ENCODE measurements around the gene RASAL2.
"Not testable (repeated sequence)": the region's sequence is repeated elsewhere in the genome, so short reads cannot be mapped to it uniquely, and the experiment has no call there.

RASAL2 gene

DNA sequence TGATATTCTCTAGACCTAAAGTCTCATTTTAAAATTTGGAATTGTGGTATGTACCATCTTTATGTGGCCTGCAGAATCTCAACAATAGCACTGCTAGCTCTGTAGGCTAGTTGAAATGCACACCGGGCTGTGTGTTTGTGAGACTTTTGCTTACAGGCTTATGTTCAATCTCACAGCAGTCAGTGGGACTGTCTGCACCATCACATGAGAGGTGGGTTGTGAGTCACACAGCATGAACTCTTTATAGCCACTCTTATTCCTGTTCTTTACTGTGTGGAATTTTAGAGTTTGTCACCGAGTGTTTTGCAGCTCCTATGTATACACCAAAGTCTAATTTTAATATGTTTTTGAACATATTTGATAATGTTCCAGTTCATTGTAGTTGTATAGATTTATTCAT lies 74.6 kb downstream of the RASAL2 start:
- DNase-seq = no peak

DNA sequence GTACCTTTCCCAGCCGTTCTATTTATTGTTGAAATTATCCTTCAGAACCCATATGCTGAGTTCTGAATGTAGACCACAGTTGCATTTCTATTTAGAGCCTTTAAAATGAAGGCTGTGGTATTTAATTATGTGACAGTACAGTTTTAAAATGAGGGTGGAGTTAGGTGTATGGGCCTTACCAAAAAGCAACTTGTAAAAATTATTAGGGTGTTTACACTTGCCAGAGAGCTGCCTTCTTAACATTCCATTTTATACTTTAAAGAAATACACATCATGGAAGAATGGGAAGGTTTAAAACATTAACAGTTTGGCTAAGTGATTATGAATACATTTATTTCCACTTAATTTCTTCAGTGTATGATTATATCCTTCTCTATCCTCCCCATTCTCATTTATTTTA lies 75.7 kb downstream of the RASAL2 start:
- no peak for DNase-seq

DNA sequence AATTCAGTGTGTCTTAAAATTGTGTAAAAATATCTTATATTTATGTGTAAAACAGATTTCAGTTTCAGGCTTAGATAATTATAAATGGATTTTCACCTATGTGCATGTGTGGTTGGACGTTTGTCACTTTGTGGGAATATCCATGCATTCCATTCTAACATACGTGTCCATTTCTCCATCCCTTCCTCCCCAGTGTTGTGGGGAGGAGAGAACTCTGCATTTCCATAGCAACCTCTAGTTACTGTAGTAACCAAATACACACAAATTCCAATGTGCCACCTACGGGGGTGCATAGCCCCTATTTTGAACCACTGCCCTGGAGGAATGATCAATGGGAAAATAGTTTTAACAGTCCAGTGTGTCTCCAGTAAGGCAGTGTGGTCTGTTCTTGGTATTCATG lies 79.0 kb downstream of the RASAL2 start:
- DNase-seq = no peak

DNA sequence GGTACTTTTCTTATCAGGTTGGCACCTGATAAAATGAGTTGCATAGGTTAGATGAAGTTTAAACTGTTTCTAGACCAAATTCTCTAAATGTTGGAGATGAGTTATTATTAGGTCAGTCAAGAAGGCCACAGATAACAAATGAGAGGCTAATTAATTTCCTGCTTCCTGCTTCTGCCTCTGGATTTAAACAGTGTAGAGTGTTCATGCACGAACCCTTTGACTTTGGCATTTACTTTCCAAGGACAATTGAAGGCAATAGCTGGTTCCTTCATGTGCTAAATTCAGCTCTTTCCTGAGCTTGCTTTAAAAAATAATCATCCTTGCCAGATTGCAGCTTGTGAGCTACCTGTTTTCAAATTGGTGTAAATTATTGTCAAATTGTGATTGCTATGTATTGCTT lies 80.6 kb downstream of the RASAL2 start:
- no peak for DNase-seq

DNA sequence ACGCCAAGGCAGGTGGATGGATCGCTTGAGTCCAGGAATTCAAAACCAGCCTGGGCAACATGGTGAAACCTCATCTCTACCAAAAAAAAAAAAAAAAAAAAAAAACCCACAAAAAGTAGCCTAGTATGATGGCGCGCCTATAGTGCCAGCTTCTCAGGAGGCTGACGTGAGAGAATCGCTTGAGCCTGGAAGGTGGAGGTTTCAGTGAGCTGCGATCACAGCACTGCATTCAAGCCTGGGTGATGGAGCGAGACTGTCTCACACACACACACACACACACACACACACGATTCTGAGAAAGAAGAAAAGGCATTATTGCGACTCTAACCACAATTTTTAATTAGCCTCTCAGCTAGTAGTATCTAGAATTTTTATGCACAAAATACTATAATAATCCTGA lies 86.5 kb downstream of the RASAL2 start:
- no peak for DNase-seq

DNA sequence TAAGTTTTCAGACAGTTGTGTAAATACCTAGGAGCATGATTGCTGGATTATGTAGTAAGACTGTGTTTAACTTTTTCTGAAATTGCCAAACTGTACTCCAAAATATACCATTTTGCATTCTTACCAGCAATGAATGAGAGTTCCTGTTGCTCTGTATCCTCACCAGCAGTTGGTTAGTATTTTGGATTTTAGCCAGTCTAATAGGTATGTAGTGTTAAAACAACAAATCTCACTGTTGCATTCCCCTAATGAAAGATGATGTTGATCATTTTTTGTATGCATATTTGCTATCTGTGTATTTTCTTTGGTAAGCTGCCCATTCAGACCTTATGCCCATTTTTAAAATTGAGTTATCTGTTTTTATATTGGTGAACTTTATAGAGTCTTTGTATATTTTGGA lies 89.9 kb downstream of the RASAL2 start:
- DNase-seq = no peak

DNA sequence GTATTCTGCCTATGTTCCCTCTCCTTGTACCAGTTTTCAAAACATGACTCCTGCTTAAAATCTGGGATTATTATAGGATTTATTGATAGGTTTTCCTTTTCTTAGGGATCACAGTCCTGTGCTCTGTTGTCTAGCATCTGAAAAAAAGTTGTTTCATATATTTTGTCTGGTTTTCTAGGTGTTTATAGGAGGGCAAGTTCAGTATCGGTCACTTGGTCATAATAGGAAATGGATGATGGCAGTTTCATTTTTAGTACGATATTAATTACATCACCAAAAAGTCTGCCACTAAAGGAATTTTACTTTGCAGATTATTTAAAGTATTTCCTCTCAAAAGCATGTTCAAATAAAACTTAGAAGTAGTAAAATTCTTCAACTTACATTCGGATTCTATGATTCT lies 94.4 kb downstream of the RASAL2 start:
- DNase-seq = no peak

DNA sequence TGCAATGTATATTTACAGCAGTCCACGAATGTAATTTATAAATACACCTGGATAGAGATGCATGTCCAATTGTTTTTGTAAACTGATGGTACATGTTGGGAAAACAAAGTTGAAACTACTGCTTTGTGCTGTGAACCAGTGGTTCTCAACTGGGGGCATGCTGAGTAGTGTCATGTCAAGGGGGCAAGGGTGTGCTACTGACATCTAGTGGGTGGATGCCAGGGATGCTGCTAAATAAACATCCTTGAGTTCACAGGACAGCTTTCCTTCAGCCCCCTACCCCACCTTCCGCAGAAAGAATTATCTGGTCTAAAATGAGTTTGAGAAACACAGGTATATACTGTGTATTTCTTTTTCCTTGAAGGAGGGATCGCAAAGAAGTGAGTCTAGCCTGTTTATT lies 95.9 kb downstream of the RASAL2 start:
- DNase-seq = peak in 1 of 2 experiments; percentile 54

DNA sequence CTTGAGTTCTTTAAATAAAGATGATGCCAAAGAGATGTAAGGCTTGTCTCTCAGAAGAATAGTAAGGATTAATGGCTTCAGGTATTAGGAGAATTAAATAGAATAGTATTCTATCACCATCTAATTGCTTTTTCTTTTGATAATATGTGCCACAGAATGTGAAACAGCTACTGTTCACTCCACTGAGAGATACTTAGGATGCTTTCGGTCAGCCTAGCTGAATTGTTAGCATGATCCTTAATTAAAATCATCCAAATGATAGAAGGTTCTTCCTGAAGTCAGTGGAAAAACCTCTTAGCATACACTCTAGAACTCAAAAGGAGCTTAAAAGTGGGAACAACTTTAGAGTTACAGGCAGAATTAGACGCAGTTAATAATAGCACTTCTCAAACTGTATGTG lies 97.0 kb downstream of the RASAL2 start:
- no peak for DNase-seq

DNA sequence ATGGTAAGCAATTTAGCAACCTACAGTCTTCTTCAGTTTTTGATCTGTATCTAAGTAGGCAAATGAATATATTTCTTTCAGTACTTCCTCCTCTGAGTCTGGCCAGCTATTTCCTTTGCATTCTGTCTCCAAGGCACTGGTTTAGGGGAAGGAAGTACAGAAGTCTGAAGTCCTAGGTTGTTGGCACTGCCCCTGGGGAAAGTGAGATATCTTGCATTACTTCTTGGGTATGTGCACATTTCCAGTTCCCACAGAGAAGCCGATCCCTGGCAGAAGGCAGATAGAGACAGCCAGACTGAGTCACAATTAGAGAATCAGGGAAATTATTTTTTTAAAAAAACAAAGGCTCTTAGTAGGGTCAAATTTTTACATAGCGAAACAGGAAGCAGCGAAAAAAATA lies 98.8 kb downstream of the RASAL2 start:
- peak in 1 of 2 experiments; percentile 21 for DNase-seq

DNA sequence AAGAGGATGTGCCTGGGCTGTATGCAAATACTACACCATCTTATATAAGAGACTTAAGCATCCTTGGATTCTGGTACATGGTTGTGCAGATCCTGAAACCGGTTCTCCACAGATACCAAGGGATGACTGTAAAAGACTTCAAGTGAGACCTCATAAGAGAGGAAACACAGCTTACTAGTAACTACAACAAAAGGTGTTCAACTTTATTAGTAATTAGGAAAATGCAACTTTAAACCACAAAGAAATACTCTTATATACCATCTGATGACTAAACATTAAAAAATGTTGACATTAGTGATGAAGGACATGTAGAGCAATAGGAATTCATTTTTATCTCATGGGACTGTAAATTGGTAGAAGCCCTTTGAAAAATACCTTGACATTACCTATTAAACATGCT lies 102.7 kb downstream of the RASAL2 start:
- no peak for DNase-seq

DNA sequence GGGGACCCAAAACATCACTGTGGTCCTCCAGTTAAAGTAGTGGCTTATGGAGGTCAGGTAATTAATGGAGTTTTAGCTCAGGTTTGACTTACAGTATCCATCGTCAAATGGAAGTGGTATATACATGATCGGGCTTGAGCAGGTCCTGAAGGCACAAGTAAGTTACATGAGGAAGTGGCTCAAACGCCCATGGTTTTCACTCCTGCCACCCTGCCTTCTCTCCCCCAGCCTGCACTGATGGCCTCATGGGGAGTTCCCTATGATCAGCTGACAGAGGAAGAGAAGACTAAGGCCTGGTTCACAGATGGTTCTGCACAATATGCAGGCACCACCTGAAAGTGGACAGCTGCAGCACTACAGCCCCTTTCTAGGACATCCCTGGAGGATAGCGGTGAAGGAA lies 108.2 kb downstream of the RASAL2 start:
- DNase-seq = not testable (repeated sequence)

DNA sequence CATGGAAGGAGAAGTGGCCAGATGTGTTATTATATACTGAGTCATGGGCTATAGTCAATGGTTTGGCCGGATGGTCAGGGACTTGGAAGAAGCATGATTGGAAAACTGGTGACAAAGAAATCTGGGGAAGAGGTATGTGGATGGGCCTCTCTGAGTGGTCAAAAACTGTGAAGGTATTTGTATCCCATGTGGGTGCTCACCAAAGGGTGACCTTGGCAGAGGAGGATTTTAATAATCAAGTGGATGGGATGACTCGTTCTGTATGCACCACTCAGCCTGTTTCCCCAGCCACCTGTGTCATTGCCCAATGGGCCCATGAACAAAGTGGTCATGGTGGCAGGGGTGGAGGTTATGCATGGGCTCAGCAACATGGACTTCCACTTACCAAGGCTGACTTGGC lies 108.6 kb downstream of the RASAL2 start:
- DNase-seq = not testable (repeated sequence)

DNA sequence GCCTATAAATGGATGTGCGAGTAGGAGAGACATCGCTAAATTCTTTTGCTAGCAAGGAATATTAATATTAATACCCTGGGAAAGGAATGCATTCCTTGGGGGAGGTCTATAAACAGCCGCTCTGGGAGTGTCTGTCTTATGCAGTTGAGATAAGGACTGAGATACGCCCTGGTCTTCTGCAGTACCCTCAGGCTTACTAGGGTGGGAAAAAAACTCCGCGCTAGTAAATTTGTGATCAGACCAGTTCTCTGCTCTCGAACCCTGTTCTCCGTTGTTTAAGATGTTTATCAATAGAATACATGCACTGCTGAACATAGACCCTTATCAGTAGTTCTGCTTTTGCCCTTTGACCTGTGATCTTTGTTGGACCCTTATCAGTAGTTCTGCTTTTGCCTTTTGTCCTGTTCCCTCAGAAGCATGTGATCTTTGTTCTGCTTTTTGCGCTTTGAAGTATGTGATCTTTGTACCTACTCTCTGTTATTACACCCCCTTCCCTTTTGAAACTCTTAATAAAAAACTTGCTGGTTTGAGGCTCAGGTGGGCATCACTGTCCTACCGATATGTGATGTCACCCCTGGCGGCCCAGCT lies 114.5 kb downstream of the RASAL2 start:
- DNase-seq = not testable (repeated sequence)

DNA sequence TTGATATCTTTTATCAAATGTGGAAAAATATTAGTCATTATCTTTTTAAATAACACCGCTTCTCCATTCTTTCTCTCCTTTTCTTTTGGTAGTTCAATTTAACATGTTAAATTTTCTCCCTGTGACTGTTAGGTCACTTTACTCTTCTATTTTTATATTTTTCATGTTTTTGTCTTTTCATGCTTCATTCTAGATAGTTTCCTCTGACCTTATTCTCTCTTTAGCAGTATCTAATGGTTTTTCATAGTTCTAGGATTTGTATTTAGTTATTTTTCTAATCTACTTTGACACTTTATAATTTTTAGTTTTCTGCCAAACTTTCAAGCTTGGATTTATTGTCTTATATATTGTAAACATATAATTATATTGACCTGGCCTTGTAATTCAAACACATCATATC lies 116.0 kb downstream of the RASAL2 start:
- DNase-seq = no peak

DNA sequence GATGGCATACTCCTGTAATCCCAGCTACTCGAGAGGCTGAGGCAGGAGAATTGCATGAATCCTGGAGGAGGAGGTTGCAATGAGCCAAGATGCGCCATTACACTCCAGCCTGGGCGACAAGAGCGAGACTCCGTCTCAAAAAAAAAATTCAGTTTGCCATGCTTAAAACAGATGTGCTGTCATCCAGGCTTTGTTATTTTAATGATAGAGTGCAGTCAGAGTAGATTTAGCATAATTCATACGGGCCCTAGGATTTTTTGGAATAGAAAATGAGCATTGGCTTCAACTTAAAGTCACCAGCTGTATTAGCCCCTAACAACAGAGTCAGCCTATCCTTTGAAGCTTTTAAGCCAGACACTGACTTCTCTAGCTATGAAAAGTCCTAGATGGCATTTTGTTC lies 124.6 kb downstream of the RASAL2 start:
- DNase-seq = no peak

DNA sequence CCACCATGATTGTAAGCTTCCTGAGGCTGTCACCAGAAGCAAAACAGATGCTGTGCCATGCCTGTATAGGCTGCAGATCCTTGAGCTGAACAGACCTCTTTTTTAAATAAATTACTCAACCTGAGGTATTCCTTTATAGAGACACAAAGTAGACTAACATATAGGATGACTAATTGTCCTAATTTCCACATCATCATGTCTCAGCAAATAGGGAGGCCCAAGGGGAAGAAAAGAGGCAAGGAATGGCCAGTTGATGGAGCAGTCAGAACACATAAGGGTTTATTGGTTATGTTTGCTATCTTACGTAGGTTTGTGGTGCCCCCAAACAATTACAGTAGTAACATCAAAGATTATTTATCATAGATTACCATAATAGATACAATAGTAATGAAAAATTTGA lies 126.2 kb downstream of the RASAL2 start:
- no peak for DNase-seq

DNA sequence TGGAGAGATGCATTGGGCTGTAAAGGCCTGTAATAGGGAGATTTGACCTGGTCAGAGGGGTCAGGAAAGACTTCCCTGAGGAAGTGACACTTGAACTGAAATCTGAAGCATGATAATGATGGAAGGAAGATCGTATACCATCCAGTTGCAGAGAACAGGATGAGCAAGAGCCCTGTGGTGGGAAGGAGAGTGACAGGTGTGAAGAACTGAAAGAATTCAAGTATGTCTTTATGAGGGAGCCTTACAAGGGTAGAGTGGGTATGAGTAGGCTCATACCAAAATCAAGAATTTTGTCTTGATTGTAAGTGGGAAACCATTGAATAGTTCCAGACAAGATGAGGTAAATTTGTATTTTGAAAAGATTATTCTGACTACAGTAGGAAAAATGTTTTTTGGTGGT lies 129.4 kb downstream of the RASAL2 start:
- DNase-seq = no peak

DNA sequence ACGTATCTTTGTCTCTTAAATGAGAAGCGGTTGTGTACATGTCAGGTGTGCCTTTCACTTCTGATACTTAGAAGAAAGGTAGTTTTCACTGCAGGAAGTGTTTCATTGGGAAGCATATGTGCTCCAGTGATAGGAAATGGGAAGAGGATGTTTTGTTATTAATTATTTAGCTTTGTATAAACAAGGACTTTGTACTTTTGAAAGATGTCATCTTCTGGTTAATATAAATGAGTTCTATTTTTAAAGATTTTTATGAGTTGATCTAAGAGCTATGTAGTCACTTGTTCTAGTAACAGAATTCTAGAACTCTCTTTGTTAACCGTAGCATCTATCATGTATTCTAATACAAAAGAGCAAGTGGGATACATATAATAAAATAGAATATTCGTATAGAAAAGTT lies 130.5 kb downstream of the RASAL2 start:
- DNase-seq = no peak

DNA sequence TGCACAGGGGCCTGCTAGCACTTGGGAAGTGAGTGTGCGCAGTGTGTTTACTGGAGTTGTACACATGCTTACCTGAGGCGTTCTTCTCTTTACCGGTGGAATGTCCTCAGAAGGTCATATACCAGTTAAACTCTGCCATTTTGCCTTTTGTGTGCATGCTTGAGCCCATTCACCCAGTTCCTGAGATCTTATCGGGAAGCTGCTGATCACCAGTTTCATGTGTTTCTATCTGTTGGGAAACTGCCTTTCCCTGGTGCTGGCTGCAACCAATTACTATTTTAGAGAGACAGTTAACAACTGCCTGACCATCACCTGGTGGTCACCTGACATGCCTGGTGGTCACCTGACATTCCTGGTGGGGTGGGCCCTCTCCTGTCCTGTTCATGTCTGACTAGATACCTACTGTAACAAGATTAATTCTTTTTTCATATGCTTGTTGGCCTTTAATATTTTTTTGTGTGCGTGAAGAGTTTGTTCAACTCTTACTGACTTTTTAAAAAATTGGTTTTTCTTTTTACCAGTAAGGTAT lies 137.0 kb downstream of the RASAL2 start:
- no peak for DNase-seq

DNA sequence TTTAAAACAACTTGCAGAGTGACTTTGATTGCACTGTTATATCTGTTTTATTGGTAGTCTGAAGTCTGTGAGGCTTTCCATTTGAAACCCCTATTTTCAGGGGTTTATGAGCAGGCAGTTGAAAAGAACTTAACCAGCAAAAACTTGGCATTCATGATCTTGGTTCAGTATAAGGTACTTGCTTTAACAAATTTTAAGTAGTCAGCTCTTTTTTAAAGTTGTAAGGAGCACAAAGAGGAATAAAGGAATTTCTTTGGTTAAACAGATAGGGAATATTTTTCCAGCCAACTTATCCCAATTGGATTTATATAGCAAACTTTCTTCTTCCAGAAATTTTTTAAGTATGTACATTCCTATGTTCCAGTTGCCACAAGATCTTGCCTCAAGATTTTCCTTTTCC lies 138.2 kb downstream of the RASAL2 start:
- no peak for DNase-seq

DNA sequence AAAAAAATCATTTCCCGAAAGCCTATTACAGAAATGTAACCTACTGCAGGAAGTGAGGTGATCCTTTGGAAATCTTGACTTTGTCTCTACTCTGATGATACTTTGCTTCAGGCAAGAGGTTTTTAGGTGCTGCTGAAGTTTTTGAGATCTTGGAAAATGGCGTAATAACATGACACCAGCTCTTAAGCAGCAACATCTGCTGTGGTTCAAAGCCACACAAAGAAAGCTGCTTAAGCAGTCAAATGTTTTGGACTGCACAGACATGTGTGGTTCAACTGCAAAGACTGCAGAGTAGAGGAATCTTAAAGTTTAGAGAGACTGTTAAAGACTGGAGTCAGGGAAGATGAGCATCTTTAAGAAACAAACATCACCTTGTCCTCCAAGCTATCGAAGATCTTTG lies 139.0 kb downstream of the RASAL2 start:
- no peak for DNase-seq

DNA sequence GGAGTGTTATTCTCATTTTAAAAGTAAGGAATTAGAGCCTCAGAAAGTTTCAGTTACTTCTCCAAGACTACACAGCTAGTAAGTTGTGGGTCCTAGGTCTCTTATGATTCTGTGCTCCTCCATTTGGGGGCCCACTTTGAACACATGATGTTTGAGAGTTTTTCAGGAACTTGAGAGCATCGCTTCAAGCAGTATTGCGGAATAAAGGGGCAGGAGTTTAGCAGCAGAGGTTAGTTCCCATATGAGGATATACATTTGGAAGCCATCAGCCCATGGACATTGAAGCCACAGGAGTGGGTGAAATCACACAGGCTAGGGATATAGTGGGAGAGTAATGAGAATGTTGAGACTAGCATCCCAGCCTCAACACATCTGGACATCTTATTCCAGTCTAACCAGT lies 143.2 kb downstream of the RASAL2 start:
- DNase-seq = no peak

DNA sequence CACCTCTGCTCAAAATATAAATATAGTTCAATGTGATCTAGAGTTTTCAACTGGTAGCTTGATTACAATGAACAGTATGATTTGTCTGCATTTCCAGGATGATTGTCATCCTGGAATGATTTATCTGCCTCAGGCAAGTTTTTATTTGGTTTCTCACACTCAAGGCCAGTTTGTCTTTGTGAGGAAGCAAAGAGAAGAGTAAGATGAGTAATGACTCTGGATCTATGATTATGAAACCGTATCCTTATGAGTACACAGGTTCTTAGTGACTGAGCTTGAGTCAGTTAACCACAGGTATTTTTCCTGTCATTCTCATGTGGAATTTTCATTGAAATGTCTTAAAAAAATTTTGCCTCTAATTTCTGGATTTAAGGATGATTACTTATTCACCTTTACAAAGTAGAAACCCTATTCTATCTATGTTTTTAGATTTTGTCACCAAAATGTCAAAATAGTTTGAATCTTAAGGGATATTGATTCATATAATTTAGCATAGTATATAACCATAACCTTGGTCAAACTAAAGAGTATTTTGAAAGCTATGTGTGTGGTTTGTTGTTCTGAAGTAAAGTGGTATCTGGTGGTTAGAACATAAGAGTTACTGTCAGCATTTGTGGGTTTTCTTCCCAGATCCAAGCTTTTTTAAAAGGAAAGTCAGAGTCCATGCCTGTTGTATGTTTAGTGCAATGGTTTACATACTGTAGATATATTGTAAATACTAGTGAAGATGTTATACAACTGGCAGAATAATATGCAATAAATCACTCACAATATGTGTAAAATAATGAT lies 145.0 kb downstream of the RASAL2 start:
- DNase-seq = no peak

DNA sequence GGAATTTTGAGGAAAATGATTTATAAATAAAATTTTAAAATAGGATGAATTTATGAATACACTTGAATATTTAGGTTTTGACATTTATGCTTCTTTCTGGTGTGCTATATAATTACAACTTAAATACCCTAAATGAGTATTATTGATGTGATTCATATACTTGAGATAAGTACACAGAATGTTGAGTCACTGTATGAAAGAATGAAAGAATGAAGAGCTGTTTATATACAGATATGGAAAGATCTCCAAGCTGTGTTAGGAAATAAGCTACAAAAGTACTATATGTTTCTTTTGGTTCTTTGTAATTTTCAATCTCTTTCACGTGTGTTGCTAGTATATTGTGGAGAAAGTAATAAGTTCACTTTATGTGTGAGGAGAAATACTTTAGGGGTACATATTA lies 147.2 kb downstream of the RASAL2 start:
- DNase-seq = no peak

Data from NCI-H446 (cell line).